Activated CD4-positive, alpha-beta T cell treated with anti-CD3 and anti-CD28 coated beads, Interleukin-2, amount 10 ng/mL, durations not matched to agents 24 days and 14 days (primary cell): ENCODE measurements around the gene ABHD18. TPM values are rescaled to one million over a fixed set of nuclear protein-coding genes. Genes with fewer than 3 reads are reported as not detected.
"Not testable (repeated sequence)": the region's sequence is repeated elsewhere in the genome, so short reads cannot be mapped to it uniquely, and the experiment has no call there.

Experiments
- DNase-seq: peaks from one replicate; pipeline ENCODE4 v3.0.0; 2022
- H3K27ac Mint-ChIP-seq: one replicate; pipeline ENCODE4 v1.8.0; 2022; ENCODE audit warnings: mild to moderate bottlenecking, mixed read lengths
- H3K27me3 Mint-ChIP-seq: one replicate; pipeline ENCODE4 v1.8.0; 2022; ENCODE audit warnings: mixed read lengths
- H3K36me3 Mint-ChIP-seq: one replicate; pipeline ENCODE4 v1.8.0; 2022; ENCODE audit warnings: low read depth, mild to moderate bottlenecking, mixed read lengths
- H3K4me1 Mint-ChIP-seq: one replicate; pipeline ENCODE4 v1.8.0; 2021; ENCODE audit warnings: mixed read lengths
- H3K4me3 Mint-ChIP-seq: one replicate; pipeline ENCODE4 v1.8.0; 2022; ENCODE audit warnings: mild to moderate bottlenecking, moderate library complexity, mixed read lengths
- H3K9me3 Mint-ChIP-seq: one replicate; pipeline ENCODE4 v1.8.0; 2021; ENCODE audit warnings: mixed read lengths
- intact Hi-C: fragments of 100-400 bp; cut with micrococcal nuclease; formaldehyde crosslinking; loops from one replicate; pipeline ENCODE4 v1.15.1; 2023
- total RNA-seq: library from RNA; stranded (reverse); gene quantifications from 2 replicates; pipeline ENCODE4 v1.2.3, GENCODE V29; 2022

ABHD18 gene
- total RNA-seq, 1 donor from 2014 or later = 18.5 TPM

DNA sequence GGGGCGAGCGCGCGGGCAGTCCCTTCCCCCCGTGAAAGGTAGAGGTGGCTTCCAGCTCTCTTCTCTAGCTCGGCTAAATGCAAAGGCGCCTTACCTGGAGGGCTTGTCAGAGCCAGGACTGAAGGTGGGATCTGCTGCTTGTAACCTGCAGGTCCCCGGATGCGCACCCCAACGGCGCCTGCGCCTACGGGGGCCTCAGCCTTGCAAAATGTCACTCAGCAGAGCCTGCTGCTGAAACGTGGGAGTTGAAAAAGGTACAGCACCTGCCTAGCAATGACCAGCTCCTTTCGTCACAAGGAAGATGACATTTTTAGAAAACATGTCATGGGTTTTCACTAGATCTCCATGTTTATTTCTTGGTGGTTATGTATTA lies 583 bp downstream of the ABHD18 start:
- Mint-ChIP-seq H3K36me3 (peaks cover 18% of the 10 kb centered on the region), H3K27ac (peak overlapping the region; percentile 97), H3K9me3 (no peaks in the 10 kb centered on the region), H3K27me3 (peaks cover 2% of the 10 kb centered on the region), H3K4me1 (peaks cover 31% of the 10 kb centered on the region), H3K4me3 (peak overlapping the region; percentile 97)
- intact Hi-C loops = loop anchor here (1.0 to 2.0 kb wide), 7 partner anchors 31 to 1131 kb away; partner anchors contain the start of genes C4orf33, HSPA4L, LARP1B and PLK4
- peak; percentile 91 for DNase-seq

DNA sequence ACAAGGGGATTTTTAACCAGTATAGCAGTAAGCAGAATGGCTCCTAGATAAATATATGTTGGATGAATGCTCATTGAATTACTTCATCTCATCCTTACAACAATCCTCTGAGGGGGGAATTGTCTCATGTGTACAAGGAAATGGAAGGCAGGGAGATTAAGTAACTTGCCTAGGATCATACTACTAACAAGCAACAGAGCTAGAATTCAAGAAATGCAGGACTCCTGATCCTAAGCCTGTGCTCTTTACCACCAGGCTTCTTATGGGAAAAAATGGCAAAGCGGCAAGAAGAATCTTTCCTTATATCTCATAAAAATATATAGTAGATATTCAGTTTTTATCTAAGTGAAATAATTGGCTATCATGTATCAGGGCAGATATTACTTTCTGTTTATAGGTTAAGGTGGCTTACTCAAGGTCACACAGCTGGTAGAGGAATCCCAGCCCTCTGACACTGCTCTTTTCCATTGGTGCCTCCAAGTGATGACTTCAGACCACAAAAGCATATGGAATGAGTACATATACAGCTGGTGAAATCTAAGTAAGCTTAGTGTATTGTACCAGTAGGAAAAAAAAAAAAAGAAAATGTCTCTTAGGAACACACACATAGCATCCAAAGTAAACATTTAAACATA lies 2.1 kb downstream of the ABHD18 start:
- H3K27me3 Mint-ChIP-seq = peaks cover 2% of the 10 kb centered on the region
- intact Hi-C loops = no loop called here
- H3K4me1 Mint-ChIP-seq = peaks cover 31% of the 10 kb centered on the region
- peaks cover 18% of the 10 kb centered on the region for H3K36me3 Mint-ChIP-seq
- H3K4me3 Mint-ChIP-seq = peak overlapping the region; percentile 57
- H3K27ac Mint-ChIP-seq = peak overlapping the region; percentile 72
- no peak for DNase-seq
- H3K9me3 Mint-ChIP-seq = no peaks in the 10 kb centered on the region

DNA sequence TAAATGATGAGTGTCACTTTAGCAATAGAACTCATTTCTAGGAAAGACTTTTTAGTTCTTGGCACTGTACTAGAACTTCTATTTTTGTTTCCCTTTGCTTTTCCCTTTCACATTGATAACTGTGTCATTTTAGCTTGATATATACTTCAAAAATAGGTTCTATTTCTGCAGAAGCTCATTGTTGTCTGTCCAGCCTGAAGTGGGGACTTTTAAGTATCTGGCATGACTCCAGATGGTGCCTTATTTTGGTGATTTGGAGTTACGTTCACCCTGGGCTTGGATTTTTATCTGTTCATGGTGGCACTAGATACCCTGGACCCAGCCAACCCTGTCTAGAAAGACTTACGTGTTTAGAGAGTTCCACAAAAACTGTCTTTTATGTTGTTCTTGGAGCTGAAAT lies 3.4 kb downstream of the ABHD18 start:
- Mint-ChIP-seq H3K27me3 (peaks cover 2% of the 10 kb centered on the region), H3K9me3 (no peaks in the 10 kb centered on the region), H3K36me3 (peaks cover 13% of the 10 kb centered on the region), H3K4me1 (peaks cover 22% of the 10 kb centered on the region), H3K27ac (no peak overlapping the region), H3K4me3 (no peak overlapping the region)
- no peak for DNase-seq
- intact Hi-C loops = no loop called here

DNA sequence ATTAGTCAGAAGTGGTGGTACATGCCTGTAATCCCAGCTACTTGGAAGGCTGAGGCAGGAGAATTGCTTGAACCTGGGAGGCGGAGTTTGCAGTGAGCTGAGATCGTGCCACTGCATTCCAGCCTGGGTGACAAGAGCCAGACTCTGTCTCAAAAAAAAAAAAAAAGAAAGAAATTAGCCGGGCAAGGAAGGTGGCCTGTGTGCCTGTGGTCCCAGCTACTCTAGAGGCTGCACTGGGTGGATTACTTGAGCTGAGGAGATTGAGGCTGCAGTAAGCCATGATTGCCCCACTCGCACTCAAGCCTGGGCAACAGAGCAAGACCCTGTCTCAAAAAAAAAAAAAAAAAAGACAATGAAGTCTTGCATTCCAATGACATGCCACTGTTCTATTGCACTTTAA lies 5.7 kb downstream of the ABHD18 start:
- DNase-seq, H3K9me3 Mint-ChIP-seq, H3K27me3 Mint-ChIP-seq, intact Hi-C loops, H3K4me3 Mint-ChIP-seq, H3K27ac Mint-ChIP-seq: not testable (repeated sequence)
- peaks cover 18% of the 10 kb centered on the region for H3K36me3 Mint-ChIP-seq
- H3K4me1 Mint-ChIP-seq = peaks cover 22% of the 10 kb centered on the region

GRCh38 chr4:127975121-127975770 lies 10.0 kb downstream of the ABHD18 start:
- Mint-ChIP-seq H3K4me1 (peaks cover 7% of the 10 kb centered on the region), H3K27ac (peak overlapping the region; percentile 20), H3K27me3 (no peaks in the 10 kb centered on the region), H3K9me3 (no peaks in the 10 kb centered on the region), H3K4me3 (no peak overlapping the region), H3K36me3 (peaks cover 22% of the 10 kb centered on the region)
- DNase-seq = no peak
- intact Hi-C loops = no loop called here

- H3K9me3 Mint-ChIP-seq = no peaks in the 10 kb centered on the region
- intact Hi-C loops = no loop called here
- H3K36me3 Mint-ChIP-seq = peaks cover 15% of the 10 kb centered on the region
- no peak for DNase-seq
- H3K27ac Mint-ChIP-seq = no peak overlapping the region
- peaks cover 5% of the 10 kb centered on the region for H3K4me1 Mint-ChIP-seq
- no peak overlapping the region for H3K4me3 Mint-ChIP-seq
- no peaks in the 10 kb centered on the region for H3K27me3 Mint-ChIP-seq
Observed at GRCh38 chr4:127978930-127979329, 13.7 kb downstream of the ABHD18 start.

- Mint-ChIP-seq H3K27ac (no peak overlapping the region), H3K9me3 (no peaks in the 10 kb centered on the region), H3K36me3 (peaks cover 16% of the 10 kb centered on the region)
Observed at GRCh38 chr4:127982445-127982844, 17.2 kb downstream of the ABHD18 start.

GRCh38 chr4:127985989-127986388 lies 20.8 kb downstream of the ABHD18 start:
- no peak for DNase-seq
- Mint-ChIP-seq H3K9me3 (no peaks in the 10 kb centered on the region), H3K4me1 (peaks cover 3% of the 10 kb centered on the region), H3K27ac (no peak overlapping the region), H3K36me3 (peaks cover 17% of the 10 kb centered on the region), H3K27me3 (no peaks in the 10 kb centered on the region), H3K4me3 (no peak overlapping the region)
- intact Hi-C loops = no loop called here

More at GRCh38 chr4:127982445-127982844, 17.2 kb downstream of the ABHD18 start:
- H3K4me3 Mint-ChIP-seq = no peak overlapping the region
- H3K27me3 Mint-ChIP-seq = no peaks in the 10 kb centered on the region
- H3K4me1 Mint-ChIP-seq = peaks cover 2% of the 10 kb centered on the region
- intact Hi-C loops = no loop called here
- DNase-seq = no peak

GRCh38 chr4:127988638-127989037 lies 23.4 kb downstream of the ABHD18 start:
- peaks cover 26% of the 10 kb centered on the region for H3K36me3 Mint-ChIP-seq

DNA sequence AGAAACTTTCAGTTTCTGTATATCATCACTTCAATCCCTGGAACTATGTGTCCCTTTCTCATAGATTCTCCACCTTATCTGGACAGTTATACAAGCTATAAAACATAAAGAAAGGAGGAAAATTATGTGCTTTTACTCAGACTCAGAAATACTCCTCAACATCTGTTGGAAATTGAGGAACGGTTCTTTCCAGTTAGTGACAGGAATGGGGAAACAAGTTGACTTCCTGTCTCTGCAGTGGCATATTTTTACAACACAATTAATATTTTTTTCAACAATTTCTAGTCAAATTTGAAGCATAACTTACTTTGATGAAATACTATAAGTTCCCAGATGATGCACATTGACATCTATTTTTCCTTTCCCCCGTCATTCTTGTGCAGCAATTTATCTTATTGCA lies 27.9 kb downstream of the ABHD18 start:
- H3K36me3 Mint-ChIP-seq = peaks cover 37% of the 10 kb centered on the region
- intact Hi-C loops = no loop called here
- no peak overlapping the region for H3K4me3 Mint-ChIP-seq
- no peaks in the 10 kb centered on the region for H3K27me3 Mint-ChIP-seq
- H3K9me3 Mint-ChIP-seq = no peaks in the 10 kb centered on the region
- no peak for DNase-seq
- H3K4me1 Mint-ChIP-seq = peaks cover 12% of the 10 kb centered on the region
- H3K27ac Mint-ChIP-seq = no peak overlapping the region

More at GRCh38 chr4:127988638-127989037, 23.4 kb downstream of the ABHD18 start:
- intact Hi-C loops = no loop called here
- Mint-ChIP-seq H3K27ac (no peak overlapping the region), H3K27me3 (no peaks in the 10 kb centered on the region), H3K4me1 (peaks cover 6% of the 10 kb centered on the region), H3K9me3 (no peaks in the 10 kb centered on the region), H3K4me3 (no peak overlapping the region)
- no peak for DNase-seq

DNA sequence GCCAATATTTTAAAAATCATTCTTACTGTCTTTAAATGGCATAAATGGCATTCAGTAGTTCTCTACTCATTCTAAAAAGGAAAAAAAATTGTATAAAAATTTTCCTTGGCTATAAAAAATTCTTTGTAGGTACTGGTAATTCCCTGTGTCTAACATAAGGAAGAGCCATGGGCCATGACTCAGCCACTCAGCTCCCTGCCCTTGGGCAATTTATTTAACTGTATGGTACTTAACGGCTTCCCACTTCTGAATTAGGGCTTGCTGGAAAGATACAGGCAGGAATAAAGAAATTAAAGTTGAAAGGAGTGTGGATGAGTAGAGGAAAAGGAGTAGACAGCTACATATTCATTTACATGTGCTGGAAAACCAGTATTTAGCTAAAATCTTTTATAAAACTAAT lies 30.6 kb downstream of the ABHD18 start:
- no peak overlapping the region for H3K4me3 Mint-ChIP-seq
- peaks cover 13% of the 10 kb centered on the region for H3K4me1 Mint-ChIP-seq
- no peak overlapping the region for H3K27ac Mint-ChIP-seq
- intact Hi-C loops = loop anchor here (2.0 kb wide), 1 partner anchor 31 kb away; the partner anchor contains the start of genes ABHD18 and MFSD8
- H3K9me3 Mint-ChIP-seq = no peaks in the 10 kb centered on the region
- peaks cover 51% of the 10 kb centered on the region for H3K36me3 Mint-ChIP-seq
- DNase-seq = no peak
- H3K27me3 Mint-ChIP-seq = no peaks in the 10 kb centered on the region

DNA sequence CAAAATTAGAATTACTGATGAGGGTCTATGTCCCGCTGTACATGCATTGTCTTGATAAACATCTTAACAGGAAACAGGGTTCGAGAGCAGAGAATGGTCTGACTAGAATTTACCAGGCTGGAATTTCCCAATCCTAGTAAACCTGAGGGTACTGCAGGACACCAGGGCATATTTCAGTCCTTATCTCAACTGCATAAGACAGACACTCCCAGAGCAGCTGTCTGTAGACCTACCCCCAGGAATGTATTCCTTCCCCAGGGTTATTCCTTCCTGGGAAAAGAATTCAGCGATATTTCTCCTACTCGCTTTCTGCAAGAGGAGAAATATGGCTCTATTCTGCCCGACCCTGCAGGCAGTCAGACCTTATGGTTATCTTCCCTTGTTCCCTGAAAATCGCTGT lies 31.3 kb downstream of the ABHD18 start:
- H3K27me3 Mint-ChIP-seq, H3K27ac Mint-ChIP-seq, DNase-seq, H3K4me3 Mint-ChIP-seq, H3K9me3 Mint-ChIP-seq: not testable (repeated sequence)
- Mint-ChIP-seq H3K36me3 (peaks cover 52% of the 10 kb centered on the region), H3K4me1 (peaks cover 19% of the 10 kb centered on the region)
- intact Hi-C loops = loop anchor here (2.0 kb wide), 1 partner anchor 32 kb away; the partner anchor contains the start of genes ABHD18 and MFSD8

DNA sequence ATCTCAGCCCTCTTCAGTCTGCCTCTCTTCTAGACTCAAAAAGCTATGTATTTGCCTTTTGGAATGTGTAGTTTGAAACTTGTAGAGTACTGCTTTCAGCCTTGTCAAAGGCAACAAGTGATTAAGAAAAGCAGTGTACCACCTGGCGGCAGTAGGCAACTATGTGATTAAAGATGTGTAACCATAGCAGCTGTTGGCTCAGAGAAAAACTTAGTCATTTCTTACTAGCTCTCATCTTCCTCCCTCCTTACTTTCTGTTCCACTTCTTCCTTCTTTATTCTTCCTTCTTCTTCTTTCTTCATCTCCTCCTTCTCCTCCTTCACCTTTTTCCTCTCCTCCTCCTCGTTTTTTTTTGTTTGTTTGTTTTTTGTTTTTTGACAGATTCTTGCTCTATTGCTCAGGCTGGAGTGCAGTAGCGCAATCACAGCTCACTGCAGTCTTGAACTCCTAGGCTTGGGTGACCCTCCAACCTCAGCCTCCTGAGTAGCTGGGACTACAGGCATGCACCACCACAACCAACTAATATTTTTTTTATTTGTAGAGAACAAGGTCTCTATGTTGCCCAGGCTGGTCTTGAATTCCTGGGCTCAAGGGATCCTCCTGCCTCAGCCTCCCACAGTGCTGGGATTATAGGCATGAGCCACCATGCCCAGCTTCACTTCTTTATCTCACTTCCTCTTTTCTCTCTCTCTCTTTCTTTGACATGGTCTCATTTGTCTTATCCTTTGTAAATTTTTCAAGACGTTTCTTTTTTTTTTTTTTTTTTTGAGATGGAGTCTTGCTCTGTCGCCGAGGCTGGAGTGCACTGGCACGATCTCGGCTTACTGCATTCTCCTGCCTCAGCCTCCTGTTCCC lies 32.6 kb downstream of the ABHD18 start:
- peaks cover 21% of the 10 kb centered on the region for H3K4me1 Mint-ChIP-seq
- no peaks in the 10 kb centered on the region for H3K9me3 Mint-ChIP-seq
- peak overlapping the region; percentile 65 for H3K27ac Mint-ChIP-seq
- H3K27me3 Mint-ChIP-seq = no peaks in the 10 kb centered on the region
- peak; percentile 68 for DNase-seq
- peaks cover 54% of the 10 kb centered on the region for H3K36me3 Mint-ChIP-seq
- intact Hi-C loops = loop anchor here (2.0 kb wide), 1 partner anchor 33 kb away; the partner anchor contains the start of genes ABHD18 and MFSD8
- no peak overlapping the region for H3K4me3 Mint-ChIP-seq

DNA sequence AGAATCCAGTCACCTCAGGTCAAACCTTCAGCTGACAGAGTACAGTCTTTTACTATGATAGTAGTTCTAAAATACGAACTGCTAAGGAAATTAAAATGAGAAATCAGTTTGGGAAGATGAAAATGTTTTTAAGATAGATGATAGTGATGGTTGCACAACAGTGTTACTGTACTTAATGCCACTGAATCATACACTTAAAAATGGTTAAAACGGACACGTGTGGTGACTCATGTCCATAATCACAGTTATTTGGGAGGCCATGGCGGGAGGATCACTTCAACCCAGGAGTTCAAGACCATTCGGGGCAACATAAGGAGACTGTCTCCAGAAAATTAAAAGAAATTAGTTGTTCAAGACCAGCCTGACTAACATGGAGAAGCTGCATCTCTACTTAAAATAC lies 41.4 kb downstream of the ABHD18 start:
- no peak for DNase-seq
- Mint-ChIP-seq H3K4me1 (peaks cover 6% of the 10 kb centered on the region), H3K9me3 (no peaks in the 10 kb centered on the region), H3K27ac (no peak overlapping the region), H3K36me3 (peaks cover 23% of the 10 kb centered on the region), H3K4me3 (no peak overlapping the region), H3K27me3 (no peaks in the 10 kb centered on the region)
- intact Hi-C loops = no loop called here
